ENCODE results near the gene ZMYM4. TPM values are rescaled to one million over a fixed set of nuclear protein-coding genes. Genes with fewer than 3 reads are reported as not detected.

Gene ZMYM4
- total RNA-seq, 1 donor from 2014 or later = 65.9 TPM

GRCh38 chr1:35247256-35247655 is 21.3 kb upstream of the ZMYM4 start:
- no peak overlapping the region for H3K4me3 Mint-ChIP-seq (ENCODE audit: unreplicated experiment)
- no peak for TF ChIP-seq CTCF (IDR thresholded peaks at IDR 0.05)

GRCh38 chr1:35253941-35254340 is 14.6 kb upstream of the ZMYM4 start:
- Mint-ChIP-seq H3K4me1 (ENCODE audit: unreplicated experiment) (no peaks in the 10 kb centered on the region), H3K36me3 (ENCODE audit: unreplicated experiment) (no peaks in the 10 kb centered on the region)
- TF ChIP-seq CTCF (IDR thresholded peaks at IDR 0.05) = no peak

More at GRCh38 chr1:35247256-35247655, 21.3 kb upstream of the ZMYM4 start:
- no peak overlapping the region for H3K27ac Mint-ChIP-seq (ENCODE audit: unreplicated experiment)
- no peaks in the 10 kb centered on the region for H3K36me3 Mint-ChIP-seq (ENCODE audit: unreplicated experiment)
- DNase-seq (ENCODE audit: extremely low spot score, unreplicated experiment) = no peak
- no peaks in the 10 kb centered on the region for H3K9me3 Mint-ChIP-seq (ENCODE audit: unreplicated experiment)
- no peaks in the 10 kb centered on the region for H3K4me1 Mint-ChIP-seq (ENCODE audit: unreplicated experiment)
- H3K27me3 Mint-ChIP-seq (ENCODE audit: unreplicated experiment) = peaks cover 23% of the 10 kb centered on the region

GRCh38 chr1:35255276-35255675 is 13.2 kb upstream of the ZMYM4 start:
- Mint-ChIP-seq H3K36me3 (ENCODE audit: unreplicated experiment) (no peaks in the 10 kb centered on the region), H3K27me3 (ENCODE audit: unreplicated experiment) (peaks cover 12% of the 10 kb centered on the region), H3K9me3 (ENCODE audit: unreplicated experiment) (no peaks in the 10 kb centered on the region), H3K27ac (ENCODE audit: unreplicated experiment) (no peak overlapping the region), H3K4me1 (ENCODE audit: unreplicated experiment) (no peaks in the 10 kb centered on the region), H3K4me3 (ENCODE audit: unreplicated experiment) (no peak overlapping the region)
- TF ChIP-seq CTCF (IDR thresholded peaks at IDR 0.05) = no peak
- DNase-seq (ENCODE audit: extremely low spot score, unreplicated experiment) = no peak

More at GRCh38 chr1:35253941-35254340, 14.6 kb upstream of the ZMYM4 start:
- H3K27ac Mint-ChIP-seq (ENCODE audit: unreplicated experiment) = no peak overlapping the region
- no peak overlapping the region for H3K4me3 Mint-ChIP-seq (ENCODE audit: unreplicated experiment)
- H3K27me3 Mint-ChIP-seq (ENCODE audit: unreplicated experiment) = peaks cover 18% of the 10 kb centered on the region
- no peak for DNase-seq (ENCODE audit: extremely low spot score, unreplicated experiment)
- H3K9me3 Mint-ChIP-seq (ENCODE audit: unreplicated experiment) = no peaks in the 10 kb centered on the region

GRCh38 chr1:35259561-35259960 is 8.9 kb upstream of the ZMYM4 start:
- H3K27me3 Mint-ChIP-seq (ENCODE audit: unreplicated experiment) = no peaks in the 10 kb centered on the region
- no peaks in the 10 kb centered on the region for H3K9me3 Mint-ChIP-seq (ENCODE audit: unreplicated experiment)
- no peak overlapping the region for H3K4me3 Mint-ChIP-seq (ENCODE audit: unreplicated experiment)
- no peak for DNase-seq (ENCODE audit: extremely low spot score, unreplicated experiment)
- peaks cover 3% of the 10 kb centered on the region for H3K4me1 Mint-ChIP-seq (ENCODE audit: unreplicated experiment)
- no peaks in the 10 kb centered on the region for H3K36me3 Mint-ChIP-seq (ENCODE audit: unreplicated experiment)
- no peak for TF ChIP-seq CTCF (IDR thresholded peaks at IDR 0.05)
- H3K27ac Mint-ChIP-seq (ENCODE audit: unreplicated experiment) = no peak overlapping the region

GRCh38 chr1:35261412-35262120 is 6.9 kb upstream of the ZMYM4 start:
- no peak for DNase-seq (ENCODE audit: extremely low spot score, unreplicated experiment)
- H3K4me1 Mint-ChIP-seq (ENCODE audit: unreplicated experiment) = peaks cover 15% of the 10 kb centered on the region
- no peaks in the 10 kb centered on the region for H3K36me3 Mint-ChIP-seq (ENCODE audit: unreplicated experiment)
- no peaks in the 10 kb centered on the region for H3K27me3 Mint-ChIP-seq (ENCODE audit: unreplicated experiment)
- no peak overlapping the region for H3K27ac Mint-ChIP-seq (ENCODE audit: unreplicated experiment)
- H3K4me3 Mint-ChIP-seq (ENCODE audit: unreplicated experiment) = no peak overlapping the region
- no peaks in the 10 kb centered on the region for H3K9me3 Mint-ChIP-seq (ENCODE audit: unreplicated experiment)
- TF ChIP-seq CTCF (IDR thresholded peaks at IDR 0.05) = no peak
